Measurements from ENCODE around the gene KIAA0232. TPM values are rescaled to one million over a fixed set of nuclear protein-coding genes. Genes with fewer than 3 reads are reported as not detected.

The KIAA0232 gene
- total and polyA plus RNA-seq, 2 of the 8 experiments (the other 6 are each of a cell fraction or from before 2014, with no cell fraction given), result 5.6 to 23.3 TPM

GRCh38 chr4:6910340-6910959 is 127.9 kb downstream of the KIAA0232 start:
- 40% methylated on average over 19 of the region's 31 CpGs; no CpG with 5 or more reads in 1 of the 2 experiments for whole genome bisulfite sequencing, 2 experiments (ENCODE audit: extremely low coverage in 1 of 2, insufficient coverage in 1 of 2, insufficient read length in 1 of 2, insufficient replicate concordance in 2 of 2, low coverage in 1 of 2, low lambda C conversion rate in 2 of 2, missing lambda C conversion rate in 1 of 2)
- H4K8ac ChIP-seq (ENCODE audit: extremely low read depth, insufficient read depth, low read length), result peak overlapping the region; percentile 53; the same call in 1 of the 2 replicates
- no peak overlapping the region for H3K56ac ChIP-seq (replicated peaks; ENCODE audit: insufficient read length, low read depth, low read length)
- no peak overlapping the region for H2BK12ac ChIP-seq (ENCODE audit: low read depth, low read length)
- peak overlapping the region; percentile 14 for H3K4ac ChIP-seq (replicated peaks; ENCODE audit: insufficient read length, low read depth, low read length)
- peak overlapping the region; percentile 34 to 74 (median 52); a peak in 5 of 7 replicates for H3K9ac ChIP-seq (replicated peaks in 1 of 4; ENCODE audit: extremely low read depth in 1 of 4, low read depth in 3 of 4, low read length in 3 of 4)
- peaks cover 0 to 14% (median 5%) of the 10 kb centered on the region in 4 experiments; a peak in 4 of 7 replicates for H3K27me3 ChIP-seq (replicated peaks in 1 of 4; ENCODE audit: control insufficient read depth in 3 of 4, extremely low read depth in 1 of 4, insufficient read depth in 3 of 4, low read length in 3 of 4)
- no peaks in the 10 kb centered on the region for H3K9me3 ChIP-seq (ENCODE audit: insufficient read depth in 2 of 2, low read depth in 1 of 2, low read length in 1 of 2)
- H2BK20ac ChIP-seq (ENCODE audit: low read length), result no peak overlapping the region
- FAIRE-seq, result no peak
- H3K79me1 ChIP-seq (ENCODE audit: low read depth, low read length), result peaks cover 12% of the 10 kb centered on the region
- H3K14ac ChIP-seq (ENCODE audit: insufficient read length), result no peak overlapping the region
- H2BK15ac ChIP-seq (ENCODE audit: low read length), result no peak overlapping the region
- H2AFZ ChIP-seq (ENCODE audit: low read length), result no peak overlapping the region
- TF ChIP-seq JUND (IDR thresholded peaks at IDR 0.05; ENCODE audit: low read length) (no peak), KDM4A (IDR thresholded peaks at IDR 0.05; ENCODE audit: low read depth, low read length, severe bottlenecking) (peak; percentile 69), CTCF (IDR thresholded peaks at IDR 0.05; ENCODE audit: control extremely low read depth in 1 of 3, insufficient read depth in 1 of 3, low read depth in 1 of 3, low read length in 3 of 3) (peak in 1 of 3 experiments; percentile 58; a peak in 2 of 4 replicates), SIN3A (conservative IDR thresholded peaks at IDR 0.05 in 1 of 2, IDR thresholded peaks at IDR 0.05 in 1 of 2; ENCODE audit: low read depth in 1 of 2, low read length in 2 of 2) (0 out of 4 replicates have a peak, but pooled peaks of 1 of the 2 experiments have one; percentile 34)
- no peak overlapping the region for H2BK120ac ChIP-seq (replicated peaks; ENCODE audit: low read depth, low read length)
- H3K79me2 ChIP-seq (ENCODE audit: control insufficient read depth in 1 of 2, insufficient read depth in 2 of 2, low read length in 2 of 2), result peaks cover 0 to 43% of the 10 kb centered on the region in 2 experiments; a peak in 2 of 4 replicates
- H3K23me2 ChIP-seq (ENCODE audit: low read depth, low read length), result peaks cover 11% of the 10 kb centered on the region
- H2BK5ac ChIP-seq (ENCODE audit: low read depth, low read length), result no peak overlapping the region
- ChIA-PET CTCF (ENCODE audit: partially characterized antibody) (interaction anchor here (0.7 to 9.7 kb wide), 13 partner anchors 14 to 191 kb away, joined by 3 to 56 read pairs (median 5); no protein-coding TSS in a partner anchor), POLR2A (ENCODE audit: partially characterized antibody) (interaction anchor here (0.7 to 3.9 kb wide), 11 partner anchors 10 to 161 kb away, joined by 3 to 16 read pairs (median 4); no protein-coding TSS in a partner anchor)
- peaks cover 3 to 25% (median 11%) of the 10 kb centered on the region in 4 experiments for H3K4me1 ChIP-seq (replicated peaks in 1 of 4; ENCODE audit: control insufficient read depth in 3 of 4, insufficient read depth in 4 of 4, low read length in 3 of 4)
- H4K5ac ChIP-seq (ENCODE audit: insufficient read length, low read depth, low read length), result no peak overlapping the region
- peak overlapping the region; percentile 87 to 89 for H3K4me2 ChIP-seq (ENCODE audit: insufficient read depth in 1 of 2, low read depth in 2 of 2, low read length in 2 of 2)
- no peaks in the 10 kb centered on the region for H3K36me3 ChIP-seq (ENCODE audit: control insufficient read depth in 2 of 4, insufficient read depth in 4 of 4, low read length in 3 of 4)
- H3K18ac ChIP-seq (ENCODE audit: extremely low read depth, low read length), result peak overlapping the region; percentile 32
- no peak for DNase-seq (ENCODE audit: low read depth in 1 of 2, low spot score in 2 of 2)
- H4K20me1 ChIP-seq (replicated peaks in 1 of 2; ENCODE audit: control insufficient read depth in 1 of 2, insufficient read depth in 2 of 2, low read length in 2 of 2), result peaks cover 10 to 17% of the 10 kb centered on the region in 2 experiments
- no peak overlapping the region for H3K23ac ChIP-seq (ENCODE audit: insufficient read length)
- H4K91ac ChIP-seq (replicated peaks; ENCODE audit: insufficient read length, low read length), result no peak overlapping the region
- peak overlapping the region; percentile 58 to 92 (median 75) for H3K4me3 ChIP-seq (ENCODE audit: extremely low read depth in 1 of 4, insufficient read depth in 2 of 4, low read depth in 3 of 4, low read length in 4 of 4)
- no peak overlapping the region for H3K27ac ChIP-seq (ENCODE audit: low read depth, low read length)
- no peak overlapping the region for H2AK5ac ChIP-seq (ENCODE audit: low read depth, low read length)

Measured in H1 (cell line).